SU-DHL-6 (cell line): ENCODE data around the gene CCAR1.
A peak's percentile ranks its signal among the peaks of the same experiment; 100 is the strongest.

ENCODE experiments used
- H2AFZ ChIP-seq: fragments of 200-600 bp; sonication (generic); 2 replicates; pipeline ENCODE4 v1.6.1; 2014; ENCODE audit warnings: low read depth, mild to moderate bottlenecking, moderate library complexity, mixed read lengths, antibody characterized with exemption, low read length; ENCODE audit not compliant: severe bottlenecking
- H3F3A ChIP-seq: fragments of 200-600 bp; shearing (Covaris generic); 2 replicates; pipeline ENCODE4 v1.6.0; 2016; ENCODE audit warnings: antibody characterized with exemption, mild to moderate bottlenecking; ENCODE audit not compliant: insufficient read depth
- H3K27ac ChIP-seq: fragments of 200-600 bp; sonication (generic); 2 replicates; pipeline ENCODE4 v1.5.1; 2016; ENCODE audit warnings: low read depth, mild to moderate bottlenecking, low read length, moderate library complexity, mixed read lengths
- H3K27me3 ChIP-seq: fragments of 200-600 bp; sonication (generic), shearing (Covaris generic); 2 replicates; pipeline ENCODE4 v1.6.0; 2014; ENCODE audit warnings: mild to moderate bottlenecking, low read length
- H3K36me3 ChIP-seq: fragments of 200-600 bp; sonication (generic); 2 replicates; pipeline ENCODE4 v1.6.1; 2014; ENCODE audit warnings: mild to moderate bottlenecking, low read length, mixed read lengths
- H3K4me2 ChIP-seq: fragments of 300-600, 200-600 bp; shearing (Covaris generic), sonication (generic); 2 replicates; pipeline ENCODE4 v1.6.0; 2014; ENCODE audit warnings: low read length, low read depth, mild to moderate bottlenecking; ENCODE audit not compliant: poor library complexity, severe bottlenecking
- H3K4me3 ChIP-seq: fragments of 200-600 bp; sonication (generic); 2 replicates; pipeline ENCODE4 v1.5.1; 2014; ENCODE audit warnings: antibody characterized with exemption, low read length, mild to moderate bottlenecking, mixed read lengths; ENCODE audit not compliant: insufficient read depth, poor library complexity, severe bottlenecking
- H3K79me2 ChIP-seq: fragments of 200-600 bp; sonication (generic); 2 replicates; pipeline ENCODE4 v1.6.1; 2014; ENCODE audit warnings: mild to moderate bottlenecking, low read length, moderate library complexity; ENCODE audit not compliant: insufficient read depth
- H3K9ac ChIP-seq: fragments of 200-600 bp; sonication (generic); 2 replicates; pipeline ENCODE4 v1.7.0; 2014; ENCODE audit warnings: mild to moderate bottlenecking, low read length
- H3K9me2 ChIP-seq: fragments of 200-600 bp; sonication (generic); replicated peaks from 2 replicates; pipeline ENCODE4 v1.6.1; 2014; ENCODE audit warnings: low read length; ENCODE audit not compliant: insufficient read depth
- H3K9me3 ChIP-seq: fragments of 200-600 bp; sonication (generic); 2 replicates; pipeline ENCODE4 v1.6.1; 2014; ENCODE audit warnings: low read length, mixed read lengths; ENCODE audit not compliant: insufficient read depth
- H4K20me1 ChIP-seq: fragments of 200-600 bp; sonication (generic); 2 replicates; pipeline ENCODE4 v1.6.1; 2014; ENCODE audit warnings: low read depth, mild to moderate bottlenecking, antibody characterized with exemption, low read length, moderate library complexity, mixed read lengths
- EZH2phosphoT487 ChIP-seq: fragments of 200-600 bp; sonication (generic), shearing (Covaris generic); conservative IDR thresholded peaks from 2 replicates; pipeline ENCODE4 v1.6.1; 2018; ENCODE audit warnings: mild to moderate bottlenecking, antibody characterized with exemption, low read length, moderate library complexity, mixed read lengths
- TF ChIP-seq, protein P1 (sequence below): fragments of 200-600 bp; sonication (generic); IDR thresholded peaks from one replicate; pipeline ENCODE4 v1.5.1; 2017; ENCODE audit warnings: antibody characterized with exemption, mild to moderate bottlenecking, low read length, moderate library complexity; ENCODE audit not compliant: insufficient read depth, poor library complexity, severe bottlenecking

Gene CCAR1

GRCh38 chr10:68790476-68790875 is 69.4 kb downstream of the CCAR1 start:
- H3K9me3 ChIP-seq, result no peaks in the 10 kb centered on the region
- peaks cover 7% of the 10 kb centered on the region; the same call in 1 of the 2 replicates for H3F3A ChIP-seq
- peaks cover 41% of the 10 kb centered on the region for H3K36me3 ChIP-seq
- no peak overlapping the region for H2AFZ ChIP-seq
- H4K20me1 ChIP-seq, result no peaks in the 10 kb centered on the region
- H3K27me3 ChIP-seq, result no peaks in the 10 kb centered on the region
- TF ChIP-seq EZH2phosphoT487, result no peak
- TF ChIP-seq, protein P1, sequence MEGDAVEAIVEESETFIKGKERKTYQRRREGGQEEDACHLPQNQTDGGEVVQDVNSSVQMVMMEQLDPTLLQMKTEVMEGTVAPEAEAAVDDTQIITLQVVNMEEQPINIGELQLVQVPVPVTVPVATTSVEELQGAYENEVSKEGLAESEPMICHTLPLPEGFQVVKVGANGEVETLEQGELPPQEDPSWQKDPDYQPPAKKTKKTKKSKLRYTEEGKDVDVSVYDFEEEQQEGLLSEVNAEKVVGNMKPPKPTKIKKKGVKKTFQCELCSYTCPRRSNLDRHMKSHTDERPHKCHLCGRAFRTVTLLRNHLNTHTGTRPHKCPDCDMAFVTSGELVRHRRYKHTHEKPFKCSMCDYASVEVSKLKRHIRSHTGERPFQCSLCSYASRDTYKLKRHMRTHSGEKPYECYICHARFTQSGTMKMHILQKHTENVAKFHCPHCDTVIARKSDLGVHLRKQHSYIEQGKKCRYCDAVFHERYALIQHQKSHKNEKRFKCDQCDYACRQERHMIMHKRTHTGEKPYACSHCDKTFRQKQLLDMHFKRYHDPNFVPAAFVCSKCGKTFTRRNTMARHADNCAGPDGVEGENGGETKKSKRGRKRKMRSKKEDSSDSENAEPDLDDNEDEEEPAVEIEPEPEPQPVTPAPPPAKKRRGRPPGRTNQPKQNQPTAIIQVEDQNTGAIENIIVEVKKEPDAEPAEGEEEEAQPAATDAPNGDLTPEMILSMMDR, result no peak
- no peaks in the 10 kb centered on the region for H3K79me2 ChIP-seq
- H3K4me3 ChIP-seq, result no peak overlapping the region
- no peak overlapping the region for H3K4me2 ChIP-seq
- H3K27ac ChIP-seq, result no peak overlapping the region
- H3K9ac ChIP-seq, result no peak overlapping the region
- no peaks in the 10 kb centered on the region for H3K9me2 ChIP-seq

- peaks cover 28% of the 10 kb centered on the region for H3K36me3 ChIP-seq
- no peak overlapping the region for H3K9ac ChIP-seq
- H3K79me2 ChIP-seq, result no peaks in the 10 kb centered on the region
- no peaks in the 10 kb centered on the region for H3K9me3 ChIP-seq
- no peaks in the 10 kb centered on the region for H3K27me3 ChIP-seq
- H2AFZ ChIP-seq, result no peak overlapping the region
- no peaks in the 10 kb centered on the region for H4K20me1 ChIP-seq
- H3K4me3 ChIP-seq, result no peak overlapping the region
- no peak overlapping the region for H3K4me2 ChIP-seq
- peaks cover 7% of the 10 kb centered on the region; the same call in 1 of the 2 replicates for H3F3A ChIP-seq
- TF ChIP-seq, protein P1, result peak; percentile 16
- no peak for TF ChIP-seq EZH2phosphoT487
- no peaks in the 10 kb centered on the region for H3K9me2 ChIP-seq
- no peak overlapping the region for H3K27ac ChIP-seq
These were observed 71.1 kb downstream of the CCAR1 start for GRCh38 chr10:68792115-68792514.

GRCh38 chr10:68795886-68796532 is 75.0 kb downstream of the CCAR1 start:
- Histone ChIP-seq H3K36me3 (peaks cover 9% of the 10 kb centered on the region; the same call in 1 of the 2 replicates), H3K4me3 (no peak overlapping the region), H3K4me2 (no peak overlapping the region), H3K27me3 (no peaks in the 10 kb centered on the region), H3K27ac (no peak overlapping the region), H3K79me2 (no peaks in the 10 kb centered on the region), H3K9ac (no peak overlapping the region), H4K20me1 (no peaks in the 10 kb centered on the region), H3K9me3 (no peaks in the 10 kb centered on the region), H3F3A (peaks cover 12% of the 10 kb centered on the region; the same call in 1 of the 2 replicates), H3K9me2 (no peaks in the 10 kb centered on the region), H2AFZ (no peak overlapping the region)
- TF ChIP-seq, protein P1, result no peak
